Ishikawa (cell line): Measurements from ENCODE around the gene TFCP2L1.

Experiments used
- CREB1 ChIP-seq: IDR thresholded peaks from 2 replicates; pipeline ENCODE4 v1.6.1; 2012; ENCODE audit warnings: low read depth
- EGR1 ChIP-seq: IDR thresholded peaks from 2 replicates; pipeline ENCODE4 v1.6.1; 2012
- EP300 ChIP-seq: IDR thresholded peaks from 2 replicates; pipeline ENCODE4 v1.6.1; 2012; ENCODE audit warnings: borderline replicate concordance
- FOXM1 ChIP-seq: IDR thresholded peaks from 2 replicates; pipeline ENCODE4 v1.6.1; 2012; ENCODE audit warnings: low read depth, borderline replicate concordance
- MAX ChIP-seq: IDR thresholded peaks from 2 replicates; pipeline ENCODE4 v1.6.1; 2012
- RAD21 ChIP-seq: IDR thresholded peaks from 2 replicates; pipeline ENCODE4 v1.6.1; 2012; ENCODE audit warnings: low read depth
- REST ChIP-seq: IDR thresholded peaks from 2 replicates; pipeline ENCODE4 v1.6.1; 2012; ENCODE audit warnings: low read depth, mild to moderate bottlenecking
- TEAD4 ChIP-seq: IDR thresholded peaks from 2 replicates; pipeline ENCODE4 v1.6.1; 2012
- YY1 ChIP-seq: IDR thresholded peaks from 2 replicates; pipeline ENCODE4 v1.6.1; 2012; ENCODE audit warnings: low read depth

GRCh38 chr2:121324601-121325000 is 39.6 kb upstream of the TFCP2L1 start:
- TF ChIP-seq RAD21 (no peak), CREB1 (no peak), MAX (no peak), REST (no peak), EGR1 (no peak), EP300 (no peak), FOXM1 (no peak), TEAD4 (no peak), YY1 (no peak)
